HG02678 (cell line): ENCODE results near the gene ARID5B.

Experiments used
- ATAC-seq: cut with Tn5 transposase; IDR thresholded peaks from one replicate; pipeline ENCODE4 v1.9.1; 2021; ENCODE audit warnings: mild to moderate bottlenecking, moderate library complexity; ENCODE audit not compliant: unreplicated experiment

Gene ARID5B

DNA sequence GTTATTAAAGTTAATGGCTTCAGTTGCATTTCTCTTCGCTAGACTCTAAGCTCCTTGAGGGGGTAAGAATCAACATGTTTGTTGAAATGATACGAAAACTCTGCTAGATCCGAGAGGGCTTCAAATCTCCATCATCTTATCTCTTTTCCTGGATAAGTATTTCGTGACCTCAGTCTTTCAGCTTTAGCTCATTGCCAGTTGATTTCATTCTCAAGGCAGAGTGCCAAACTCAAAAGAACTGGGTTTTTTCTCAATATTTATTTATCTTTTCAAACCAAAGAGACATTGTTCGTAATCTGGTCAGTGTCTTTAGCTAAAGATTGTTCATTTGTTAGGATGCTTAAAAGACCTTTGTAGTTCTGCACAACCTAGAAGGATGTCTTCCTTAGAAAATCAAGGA lies 108.9 kb downstream of the ARID5B start:
- no peak for ATAC-seq

DNA sequence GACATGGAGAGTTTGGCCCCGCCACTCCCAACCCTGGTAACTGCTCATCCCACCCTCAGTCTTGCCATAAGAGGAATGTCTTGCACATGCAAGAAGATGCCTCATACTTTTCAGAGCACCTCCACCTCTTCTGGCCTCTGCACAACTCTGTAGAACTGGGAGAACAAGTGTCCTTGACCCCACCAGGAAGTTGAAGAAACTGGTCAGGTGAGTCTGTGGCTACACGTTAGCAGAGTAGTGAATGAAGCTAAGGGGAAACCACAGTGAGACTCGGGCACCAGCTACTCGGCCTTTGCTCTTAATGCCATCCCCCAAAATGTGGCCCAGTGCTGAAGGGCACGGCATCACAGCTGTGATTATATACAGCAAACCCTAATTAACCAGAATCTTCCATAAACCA lies 110.1 kb downstream of the ARID5B start:
- ATAC-seq = no peak

DNA sequence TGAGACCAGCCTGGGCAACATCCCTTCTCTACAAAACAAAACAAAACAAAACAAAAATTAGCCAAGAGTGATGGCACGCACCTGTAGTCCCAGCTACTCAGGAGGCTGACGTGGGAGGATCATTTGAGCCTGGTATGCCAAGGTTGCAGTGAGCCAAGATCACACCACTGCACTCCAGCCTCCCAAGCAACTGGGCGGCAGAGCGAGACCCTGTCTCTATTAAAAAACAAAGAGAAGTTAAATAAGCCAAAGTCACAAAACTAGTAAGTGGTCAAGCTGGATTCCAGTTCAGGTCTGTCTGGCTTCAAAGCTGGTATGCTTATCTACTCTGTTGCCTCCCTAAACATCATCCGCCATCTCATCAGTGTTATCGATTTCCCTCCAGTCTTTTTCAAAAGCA lies 110.8 kb downstream of the ARID5B start:
- no peak for ATAC-seq

DNA sequence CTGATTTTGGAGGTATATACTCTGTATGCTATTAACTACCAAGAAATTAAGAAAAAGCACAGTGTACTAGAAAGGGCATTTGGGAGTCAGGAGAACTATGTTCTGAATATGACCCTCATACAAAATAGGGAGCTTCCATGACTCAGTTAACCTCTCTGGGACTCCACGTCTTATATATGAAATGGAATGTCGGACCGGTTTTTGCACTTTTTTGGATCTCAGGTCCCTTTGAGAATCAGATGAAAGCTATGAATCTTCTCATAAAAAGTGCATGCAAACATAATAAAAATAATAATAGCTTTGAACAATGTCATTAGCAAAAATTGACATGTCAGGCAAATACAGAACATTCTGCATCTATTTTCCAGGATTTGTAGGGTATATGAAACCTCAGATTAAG lies 113.0 kb downstream of the ARID5B start:
- no peak for ATAC-seq

DNA sequence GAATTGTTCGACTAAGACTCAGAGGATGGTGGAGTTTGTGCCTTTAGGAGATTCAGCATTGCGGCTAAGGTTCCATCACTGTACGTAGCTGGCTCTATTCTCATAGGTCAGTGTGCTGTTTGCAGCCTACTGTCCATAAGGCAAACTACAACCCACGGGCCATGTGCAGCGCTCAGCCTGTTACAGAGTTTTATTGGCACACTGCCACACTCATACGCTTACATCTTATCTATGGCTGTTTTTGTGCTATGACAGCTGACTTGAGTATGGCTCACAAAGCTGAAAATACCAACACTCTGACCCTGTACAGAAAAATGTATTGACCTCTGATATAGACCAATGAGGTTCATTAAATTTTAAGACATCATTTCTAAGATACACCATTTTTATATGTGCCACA lies 114.5 kb downstream of the ARID5B start:
- no peak for ATAC-seq

DNA sequence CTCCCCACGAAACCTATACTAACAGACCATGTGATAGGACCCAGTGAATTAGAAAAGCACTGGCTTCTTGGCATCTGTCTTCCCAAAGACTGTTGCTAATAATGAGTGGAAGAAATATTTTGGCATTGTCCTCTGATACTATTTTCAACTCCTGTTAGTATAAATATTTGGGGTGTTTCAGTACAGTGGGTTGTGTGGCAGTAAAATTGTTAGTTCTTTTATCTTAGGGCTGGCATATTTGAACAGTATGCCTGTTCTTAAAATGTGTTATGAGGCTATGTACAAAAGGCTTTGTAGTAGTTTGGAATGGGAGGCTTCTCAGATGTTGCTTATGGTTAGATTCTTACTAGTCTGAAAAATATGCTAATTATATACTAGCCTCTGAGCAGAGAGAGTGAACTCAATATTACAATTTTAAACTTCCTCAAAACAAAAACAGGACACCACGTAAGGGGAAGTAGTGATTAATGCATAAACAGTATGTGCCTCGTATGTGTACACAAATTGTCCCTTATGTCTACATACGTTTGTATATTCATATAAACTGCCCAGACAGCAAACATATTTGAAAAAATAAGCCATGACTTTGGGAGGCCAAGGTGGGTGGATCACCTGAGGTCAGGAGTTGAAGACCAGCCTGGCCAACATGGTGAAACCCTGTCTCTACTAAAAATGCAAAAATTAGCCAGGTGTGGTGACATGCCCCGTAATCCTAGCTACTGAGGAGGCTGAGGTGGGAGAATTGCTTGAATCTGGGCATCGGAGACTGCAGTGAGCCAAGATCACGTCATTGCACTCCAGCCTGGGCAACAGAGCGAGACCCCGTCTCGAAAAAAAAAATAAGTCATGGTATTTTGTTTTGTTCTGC lies 115.4 kb downstream of the ARID5B start:
- ATAC-seq = peak; percentile 55

DNA sequence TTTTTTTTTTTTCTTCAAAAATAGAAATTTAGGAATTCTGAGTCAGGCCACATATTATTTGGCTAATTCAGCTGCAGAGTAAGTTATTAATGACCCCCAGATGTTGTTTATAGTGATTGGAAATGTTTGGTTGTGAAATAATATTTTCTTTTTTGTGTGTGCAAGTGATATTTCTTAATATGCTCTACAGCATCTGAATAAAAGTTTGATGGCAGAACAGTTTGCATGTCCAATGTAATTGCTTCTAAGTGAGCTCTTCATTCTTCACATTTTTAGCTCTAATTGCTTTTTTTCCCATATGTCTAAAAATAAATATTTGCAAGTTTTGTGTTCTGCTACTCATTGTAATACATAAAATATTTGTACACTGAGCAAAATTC lies 116.0 kb downstream of the ARID5B start:
- no peak for ATAC-seq

DNA sequence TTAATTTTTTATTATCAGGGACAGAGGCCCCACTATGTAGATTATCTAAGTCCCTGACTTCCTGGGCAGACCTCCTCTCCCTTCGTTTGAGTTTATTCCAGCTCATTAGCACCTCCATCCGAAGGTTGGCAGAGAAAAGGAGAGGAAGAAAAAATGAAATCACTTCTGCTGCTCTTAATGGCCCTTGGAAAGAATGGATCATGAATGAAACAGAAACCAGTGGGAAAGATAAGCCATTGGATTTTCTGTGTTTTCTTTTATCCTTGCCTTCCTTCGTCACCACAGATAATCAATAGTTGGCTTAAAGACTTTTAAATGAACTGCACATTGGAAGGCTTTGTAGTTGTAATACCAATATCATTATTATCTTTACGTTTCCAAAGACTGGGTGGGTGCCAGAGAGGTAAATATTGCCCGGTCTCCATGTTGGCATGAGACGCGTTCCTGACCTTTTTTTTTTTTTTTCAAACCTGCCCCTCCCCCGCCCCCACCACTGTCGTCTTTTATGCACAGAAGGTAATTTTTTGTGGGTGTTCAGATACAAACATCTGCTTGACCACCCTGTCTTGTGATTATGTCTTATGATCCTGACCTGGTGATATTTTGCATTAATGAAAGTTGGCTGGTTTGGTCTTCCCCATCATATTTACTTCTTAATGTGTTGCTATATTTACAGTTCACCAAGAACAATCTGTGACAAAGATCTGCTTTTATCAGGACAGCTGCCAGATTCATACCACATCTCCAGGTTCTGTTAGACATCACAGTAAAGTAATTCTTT lies 116.8 kb downstream of the ARID5B start:
- no peak for ATAC-seq

DNA sequence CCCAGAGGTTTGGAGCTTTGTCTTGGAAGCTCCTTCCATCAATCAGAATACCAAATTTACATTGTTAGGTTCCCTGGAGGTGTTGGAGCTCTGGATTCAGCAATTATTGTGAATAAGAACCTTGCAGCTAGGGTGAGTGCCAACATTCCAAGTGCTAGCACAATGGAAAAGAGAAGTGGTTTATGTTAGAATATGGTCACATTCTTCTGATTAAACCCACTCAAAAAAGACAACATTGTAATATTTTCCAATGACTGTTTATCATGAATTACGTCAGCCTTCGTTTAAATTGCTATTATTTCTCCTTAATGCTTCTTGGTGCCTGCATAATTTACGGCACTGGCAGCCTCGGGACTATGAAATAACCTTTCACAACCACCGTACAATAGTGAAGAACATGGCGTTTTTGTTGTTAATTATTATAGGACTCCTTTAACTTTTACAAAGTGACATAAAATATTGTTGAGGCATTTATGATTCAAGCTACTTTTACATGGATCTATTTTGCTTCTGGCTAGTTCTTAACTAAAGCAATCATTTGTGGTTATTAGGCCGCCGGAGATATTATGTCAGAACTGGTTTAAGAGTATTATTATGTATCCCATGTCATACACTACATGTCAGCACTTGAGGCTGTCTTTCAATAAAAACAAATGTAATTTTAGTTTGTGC lies 117.7 kb downstream of the ARID5B start:
- ATAC-seq = no peak

DNA sequence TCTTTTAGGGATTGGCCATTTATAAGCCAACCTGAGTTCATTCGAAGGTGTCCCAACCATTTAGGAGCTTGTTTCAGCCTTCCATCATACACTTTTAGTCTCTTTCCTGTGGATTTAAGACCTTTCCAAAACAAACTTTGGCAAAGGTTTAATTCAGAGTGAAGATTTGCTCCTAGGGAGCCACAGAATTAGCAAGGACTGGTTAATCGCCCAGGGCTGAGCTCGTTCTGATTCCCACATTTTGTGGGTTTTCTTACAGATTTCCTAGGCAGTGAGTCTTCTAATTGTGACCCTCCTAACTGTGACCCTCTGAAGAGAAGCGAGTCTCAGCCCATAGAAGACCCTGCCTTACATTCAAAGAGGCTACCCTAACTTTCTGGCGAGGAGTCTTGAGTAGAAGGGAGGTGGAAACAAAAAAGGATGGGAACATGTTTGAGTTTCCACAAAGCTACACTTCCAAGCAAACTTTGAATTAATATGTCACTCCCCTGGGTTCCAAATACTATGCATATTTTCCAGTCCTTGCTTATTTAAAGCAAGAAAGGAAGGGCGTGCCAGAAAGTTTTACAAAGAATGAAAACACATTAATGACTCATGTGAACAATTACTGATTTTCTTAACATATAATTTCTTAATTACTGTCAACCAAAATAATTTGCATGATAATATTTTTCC lies 118.3 kb downstream of the ARID5B start:
- ATAC-seq = no peak

DNA sequence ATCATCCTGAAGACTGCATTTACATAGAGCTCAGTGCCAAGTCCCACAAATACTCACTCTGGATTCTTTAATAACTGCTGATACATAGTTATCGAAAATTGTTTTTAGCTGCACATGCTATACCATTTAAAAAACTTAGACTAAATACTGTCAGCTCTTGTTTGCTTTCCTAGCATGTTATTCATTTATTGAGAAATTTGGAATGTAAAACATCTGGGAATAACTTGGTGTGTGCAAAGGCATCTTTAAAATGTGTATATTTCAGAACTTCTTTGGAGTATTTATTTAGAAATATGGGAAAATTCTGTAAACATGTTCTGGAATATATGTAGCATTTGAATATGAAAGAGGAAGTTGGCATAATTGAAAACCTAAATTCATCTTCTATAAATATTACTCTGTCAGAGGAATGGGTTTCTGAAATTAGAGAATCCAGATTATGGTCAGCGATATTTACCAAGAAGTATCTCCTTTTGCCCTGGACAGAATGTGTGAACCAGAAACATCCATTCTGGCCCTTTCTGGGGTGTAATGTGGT lies 119.7 kb downstream of the ARID5B start:
- ATAC-seq = no peak

DNA sequence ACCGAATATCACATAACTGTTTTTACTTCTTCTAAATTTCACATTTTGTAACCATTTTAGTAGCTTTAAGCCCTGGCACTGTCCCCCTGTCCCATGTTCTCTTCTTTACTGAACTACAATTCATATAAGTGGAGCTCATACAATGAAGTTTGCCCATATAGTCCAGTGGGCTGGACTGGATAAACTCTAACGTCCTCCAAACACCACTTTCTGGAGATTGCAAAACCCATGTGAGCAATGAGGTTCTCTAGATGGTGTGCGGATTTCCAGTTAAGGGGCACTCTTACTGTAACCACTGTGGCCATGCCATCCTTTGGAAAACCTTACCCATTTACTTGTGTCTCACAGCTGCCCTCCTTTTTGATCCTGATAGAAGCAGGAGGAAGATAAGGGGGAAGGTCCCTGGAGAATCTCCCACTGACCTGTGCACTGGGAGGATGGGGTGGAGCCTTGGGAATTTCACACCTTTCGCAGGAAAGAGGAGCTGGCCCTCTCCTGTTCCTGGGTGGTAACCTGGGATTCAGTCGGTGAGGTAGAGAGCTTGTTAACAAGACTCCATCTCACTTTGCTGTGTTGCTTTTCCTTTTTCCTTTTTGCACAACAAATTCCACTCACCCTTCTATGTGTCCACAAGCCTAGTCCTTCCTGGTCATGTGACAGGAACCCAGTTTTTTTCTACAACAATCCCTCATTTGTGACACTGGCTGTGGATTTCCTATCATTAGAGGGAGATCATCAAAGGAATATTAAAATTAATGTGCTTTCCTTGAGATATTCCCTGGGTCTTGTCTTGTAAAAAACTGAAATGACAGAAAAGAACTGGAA lies 120.7 kb downstream of the ARID5B start:
- no peak for ATAC-seq

DNA sequence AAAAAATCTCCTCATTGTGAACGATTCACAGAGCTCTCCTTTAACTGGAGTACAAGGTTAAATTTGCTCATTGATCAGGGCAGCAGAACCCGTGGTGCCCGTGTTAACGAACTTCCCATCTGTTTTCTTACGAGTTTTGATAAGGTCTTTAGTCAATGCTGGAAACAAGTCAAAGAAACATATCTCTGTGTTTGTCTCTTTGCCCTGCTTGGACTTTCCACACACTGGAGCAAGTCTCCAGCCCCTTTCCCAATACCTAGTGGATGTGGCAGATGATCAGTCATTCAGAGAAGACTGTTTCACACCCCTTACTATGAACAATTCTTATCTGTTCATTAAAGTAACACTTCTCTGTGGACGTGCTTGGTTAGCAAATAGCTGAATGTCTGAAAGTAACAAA lies 121.3 kb downstream of the ARID5B start:
- ATAC-seq = no peak

DNA sequence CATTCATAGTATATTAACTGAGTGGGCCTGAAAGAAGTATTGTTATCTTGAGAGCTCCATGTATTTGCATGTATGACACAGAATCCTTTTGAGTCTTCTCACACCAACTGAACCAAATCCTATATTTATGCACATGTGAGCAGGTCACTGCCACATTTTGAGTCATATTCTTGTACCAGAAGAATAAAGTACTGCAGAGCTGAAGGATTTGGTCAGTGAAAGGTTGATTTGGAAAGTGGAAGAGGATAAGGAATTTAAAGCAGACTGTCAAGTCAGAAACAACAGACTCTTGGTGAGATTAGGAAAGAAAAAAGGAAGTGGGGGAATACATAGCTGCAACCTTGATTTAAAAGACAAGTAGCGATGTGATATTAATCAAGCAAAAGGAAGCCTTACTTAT lies 121.8 kb downstream of the ARID5B start:
- ATAC-seq = no peak

DNA sequence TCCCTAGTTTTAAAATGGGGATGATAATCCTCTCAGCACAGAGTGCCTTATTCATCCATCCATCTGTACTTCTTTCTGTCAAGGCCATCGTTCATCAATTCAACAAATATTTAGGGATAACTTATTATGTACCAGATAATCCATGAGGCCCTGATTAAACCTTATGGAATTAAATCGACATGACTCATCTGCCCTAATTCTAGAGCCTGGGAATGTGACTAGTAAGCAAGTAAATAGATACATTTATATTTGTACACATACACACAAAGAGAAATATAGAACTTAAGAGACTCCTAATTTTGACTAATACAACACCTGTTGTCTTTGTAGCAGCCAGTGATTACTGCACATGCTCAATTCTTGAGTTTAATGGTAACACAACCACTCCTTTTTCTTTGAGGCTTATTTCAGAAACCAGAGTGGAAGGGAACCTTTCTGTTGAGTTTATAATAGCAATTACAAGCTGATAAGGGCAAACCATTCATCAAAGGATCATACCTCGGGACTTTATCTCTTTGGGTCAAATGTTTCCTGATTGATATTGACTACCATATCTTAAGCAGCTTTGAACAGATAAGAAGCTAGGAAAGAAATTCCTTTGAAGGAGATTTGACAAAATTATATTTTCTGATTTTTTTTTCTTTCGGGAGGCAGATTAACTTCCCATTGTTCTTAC lies 122.7 kb downstream of the ARID5B start:
- ATAC-seq = no peak

DNA sequence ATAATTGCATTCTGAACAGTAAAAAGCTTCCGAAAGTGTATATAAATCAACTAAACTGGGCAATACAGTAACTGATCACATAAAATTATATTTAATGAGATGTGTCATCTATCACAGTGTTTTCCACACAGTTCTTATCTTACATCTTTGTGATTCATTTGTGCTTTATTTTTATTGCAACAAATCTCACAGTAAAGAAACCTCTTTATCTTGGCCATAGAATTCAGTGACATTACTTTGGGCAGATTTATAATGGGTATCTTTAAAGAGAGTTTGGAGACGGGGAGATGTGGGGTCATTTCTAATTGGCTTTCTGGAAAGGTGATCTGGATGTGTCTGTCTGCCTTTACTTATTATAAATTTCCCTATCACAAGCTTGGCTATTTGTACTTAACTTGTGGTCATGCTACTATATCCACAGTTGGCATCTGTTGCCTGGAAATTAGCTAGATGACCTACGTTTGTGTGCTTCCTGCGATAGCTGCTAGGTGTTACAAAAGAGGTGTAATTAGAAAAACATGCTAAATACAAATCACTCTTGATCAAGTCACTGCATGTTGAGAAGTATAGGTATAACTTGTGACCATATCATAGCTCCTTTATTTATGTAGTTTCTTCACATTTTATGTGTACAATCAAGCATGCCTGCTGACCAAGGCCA lies 123.8 kb downstream of the ARID5B start:
- no peak for ATAC-seq

DNA sequence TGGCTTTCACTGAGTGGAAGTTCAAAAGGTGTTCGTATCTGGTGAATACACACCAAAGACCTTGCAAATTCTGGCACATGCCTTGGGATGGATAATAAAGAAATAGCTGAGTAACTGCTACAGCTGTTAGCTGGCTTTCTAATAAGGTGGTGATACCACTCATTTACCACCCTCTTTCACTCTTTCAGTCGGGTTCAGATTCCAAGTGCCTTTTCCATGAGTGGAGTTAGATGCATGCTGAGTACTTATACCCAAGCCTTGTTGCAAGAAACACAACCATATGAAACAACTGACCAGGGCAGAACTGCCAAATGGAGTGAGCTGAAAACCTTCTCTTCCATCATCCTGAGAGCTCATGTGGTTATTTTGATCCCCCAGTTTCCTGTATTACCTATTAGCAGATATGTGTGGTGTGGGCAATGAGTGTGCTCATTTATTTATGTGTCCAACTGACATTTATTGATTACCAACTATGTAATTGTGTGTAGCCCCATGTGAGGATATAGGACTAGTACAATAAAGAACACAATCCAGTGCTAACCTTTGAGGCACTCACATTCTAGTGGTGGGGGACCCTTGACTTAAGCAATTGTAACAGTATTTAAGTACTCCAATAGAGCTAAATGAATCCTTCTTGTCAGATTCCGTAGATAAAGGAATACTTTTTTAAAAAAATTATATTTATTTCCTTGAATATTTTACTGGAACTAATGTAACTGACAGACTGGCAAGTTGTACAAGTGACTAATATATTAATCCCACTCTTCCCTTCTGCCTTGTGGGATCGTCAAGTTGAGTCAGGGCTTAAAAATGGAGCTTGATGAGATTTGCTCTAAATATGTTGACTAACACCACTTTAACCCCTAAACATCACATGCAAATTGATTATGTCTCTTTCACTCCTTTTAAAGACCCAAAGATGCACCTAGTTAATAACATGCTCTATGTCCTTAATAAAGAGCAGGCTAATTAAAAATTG lies 124.7 kb downstream of the ARID5B start:
- no peak for ATAC-seq
